SKM-1 (cell line): ENCODE data around the gene TBC1D16.

Source experiments
- DNase-seq: peaks from one replicate; lab custom pipeline; 2025; ENCODE audit not compliant: unreplicated experiment; lab: John Stamatoyannopoulos, UW

The TBC1D16 gene

DNA sequence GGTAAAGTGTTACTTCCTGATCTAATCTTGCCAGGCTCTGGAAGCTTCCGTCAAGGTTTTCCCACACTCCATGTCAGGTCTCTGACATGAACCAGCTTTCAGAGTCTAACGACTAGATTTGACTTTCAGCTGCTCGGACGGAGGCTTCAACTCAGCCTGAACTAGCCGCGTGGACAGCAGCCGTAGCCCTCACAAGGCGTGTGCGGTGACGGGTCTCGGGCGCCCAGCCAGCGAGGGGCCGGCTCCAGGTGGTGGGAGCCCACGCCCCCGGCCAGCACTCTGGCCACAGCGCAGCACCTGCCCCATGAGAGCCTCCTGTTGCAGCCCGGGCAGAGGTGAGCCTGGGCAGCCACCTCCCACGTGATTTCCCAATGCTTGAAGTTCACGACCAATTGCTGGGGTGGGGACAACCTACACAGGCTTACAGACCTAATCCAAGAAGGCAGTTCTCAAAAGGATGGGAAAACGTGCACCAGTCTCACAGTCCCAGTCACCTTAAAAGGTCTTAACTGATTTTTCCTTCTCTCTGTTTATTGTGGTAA is 45.5 kb downstream of the TBC1D16 start:
- DNase-seq, result no peak

DNA sequence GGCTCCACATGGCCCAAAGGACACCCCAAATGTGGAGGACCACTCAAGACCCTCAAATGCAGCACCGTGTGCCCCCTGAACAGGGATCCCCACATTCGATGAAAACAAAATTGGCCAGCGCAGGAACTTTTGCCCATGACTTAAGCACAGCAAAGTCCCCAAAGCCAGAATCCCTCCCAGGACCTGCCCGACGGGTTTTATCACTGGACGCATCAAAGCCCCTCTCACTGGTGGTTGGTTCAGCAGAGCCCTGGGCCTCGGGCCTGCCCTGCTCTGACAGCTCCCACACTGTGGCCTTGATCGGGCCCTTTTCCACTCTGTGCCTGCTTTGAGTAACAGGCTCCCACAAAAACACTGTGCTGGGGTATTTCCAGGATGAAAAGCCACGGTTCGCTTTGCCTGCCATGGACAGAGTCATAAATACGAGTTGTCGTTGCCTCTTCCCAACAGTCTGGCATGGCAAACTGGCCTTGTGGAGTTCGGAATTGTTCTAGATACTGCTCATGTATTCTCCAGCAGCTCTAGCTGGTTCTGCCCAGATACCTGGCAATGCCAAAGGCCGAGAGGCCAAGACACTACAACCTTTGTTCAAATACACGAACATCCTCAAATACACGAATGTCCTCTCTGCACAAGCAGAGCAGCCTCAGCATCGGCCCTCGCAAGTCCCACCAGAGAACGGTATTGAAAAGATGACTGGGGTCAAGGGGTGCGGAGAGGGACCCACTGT is 46.4 kb downstream of the TBC1D16 start:
- no peak for DNase-seq

DNA sequence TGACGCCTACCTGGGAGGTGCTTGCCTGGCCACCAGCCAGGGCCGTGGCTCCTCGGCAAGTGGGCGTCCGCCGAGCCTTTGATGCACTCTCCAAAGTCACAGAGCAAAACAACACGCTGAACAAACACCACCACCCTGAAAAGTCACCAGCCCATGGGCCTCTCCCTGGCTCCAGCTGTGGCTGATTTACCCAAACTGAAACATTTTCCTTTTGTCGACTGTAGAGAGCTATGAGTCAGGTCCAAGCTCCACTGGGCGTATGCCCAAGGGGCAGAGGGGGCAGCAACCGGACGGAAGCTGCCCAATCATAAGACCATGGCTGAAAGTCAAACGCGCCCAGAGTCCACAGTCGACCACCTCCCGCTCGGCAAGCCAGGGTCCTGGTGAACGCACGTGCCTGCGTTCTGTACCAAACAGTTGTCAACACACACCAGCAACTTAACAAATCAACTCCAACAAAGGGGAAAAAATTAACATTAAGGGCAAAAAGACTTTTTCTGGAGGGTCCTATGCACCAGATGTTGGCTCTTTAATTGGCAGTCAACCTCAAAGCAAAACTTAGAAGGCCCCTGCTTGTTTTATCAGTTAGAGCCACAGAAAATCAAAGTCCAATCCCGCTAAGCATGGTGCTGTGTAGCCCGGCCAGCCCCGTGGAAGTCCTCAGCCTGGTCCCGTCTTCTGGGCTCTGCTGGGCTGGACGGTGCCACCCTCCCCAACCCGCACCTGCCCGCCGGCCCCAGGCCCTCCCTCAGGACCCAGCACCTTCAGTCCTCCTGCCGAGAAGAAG is 47.3 kb downstream of the TBC1D16 start:
- DNase-seq, result no peak

GRCh38 chr17:79987935-79988184 is 47.8 kb downstream of the TBC1D16 start:
- DNase-seq, result no peak

GRCh38 chr17:79987187-79987934 is 48.3 kb downstream of the TBC1D16 start:
- DNase-seq, result no peak

GRCh38 chr17:79986411-79987186 is 49.1 kb downstream of the TBC1D16 start:
- no peak for DNase-seq

DNA sequence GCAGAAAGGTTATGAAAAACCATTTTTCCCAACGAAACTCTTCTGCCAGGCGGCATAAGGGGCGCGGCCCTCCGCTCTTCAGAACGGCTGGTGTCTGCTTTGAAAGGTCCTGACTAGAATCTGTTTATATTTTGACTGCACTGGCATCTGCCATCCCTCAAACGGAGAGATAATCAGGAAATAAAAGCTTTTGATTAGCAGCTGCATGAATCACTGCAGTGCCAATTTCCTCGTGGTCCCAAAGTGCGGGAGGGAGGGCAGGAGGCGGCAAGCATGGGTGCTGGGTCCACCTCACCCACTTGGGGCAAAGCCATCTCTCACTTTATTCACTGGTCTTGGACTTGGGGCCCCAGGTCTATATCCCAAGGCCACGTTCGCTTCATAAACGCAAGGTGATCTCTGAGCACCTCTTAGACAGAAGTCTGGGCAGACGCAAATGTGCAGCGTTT is 49.7 kb downstream of the TBC1D16 start:
- no peak for DNase-seq

- no peak for DNase-seq
These were observed 50.2 kb downstream of the TBC1D16 start for GRCh38 chr17:79985361-79985942.

GRCh38 chr17:79984877-79985276 is 50.8 kb downstream of the TBC1D16 start:
- DNase-seq, result no peak

- no peak for DNase-seq
These were observed 51.4 kb downstream of the TBC1D16 start for GRCh38 chr17:79984045-79984840.

DNA sequence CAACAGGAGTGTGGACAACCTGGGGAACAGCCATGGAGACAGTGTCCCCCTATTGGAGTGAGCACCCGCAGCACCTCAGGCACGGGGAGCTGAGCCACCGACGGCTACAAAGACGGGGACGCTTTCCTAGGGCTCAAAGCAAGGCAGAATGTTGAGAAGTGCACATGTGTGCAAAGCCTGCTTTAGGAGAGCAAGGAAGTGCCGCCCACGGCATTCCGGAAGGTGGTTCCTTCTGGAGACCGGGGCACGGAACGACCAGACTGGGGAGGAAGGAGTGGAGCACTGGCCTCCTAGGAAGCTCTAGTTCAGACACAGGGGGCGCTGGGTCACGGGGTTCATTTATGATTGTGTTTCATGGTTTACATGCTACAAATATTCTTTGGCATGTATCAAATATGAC is 52.2 kb downstream of the TBC1D16 start:
- DNase-seq, result no peak

- no peak for DNase-seq
These were observed 52.7 kb downstream of the TBC1D16 start for GRCh38 chr17:79982986-79983385.

DNA sequence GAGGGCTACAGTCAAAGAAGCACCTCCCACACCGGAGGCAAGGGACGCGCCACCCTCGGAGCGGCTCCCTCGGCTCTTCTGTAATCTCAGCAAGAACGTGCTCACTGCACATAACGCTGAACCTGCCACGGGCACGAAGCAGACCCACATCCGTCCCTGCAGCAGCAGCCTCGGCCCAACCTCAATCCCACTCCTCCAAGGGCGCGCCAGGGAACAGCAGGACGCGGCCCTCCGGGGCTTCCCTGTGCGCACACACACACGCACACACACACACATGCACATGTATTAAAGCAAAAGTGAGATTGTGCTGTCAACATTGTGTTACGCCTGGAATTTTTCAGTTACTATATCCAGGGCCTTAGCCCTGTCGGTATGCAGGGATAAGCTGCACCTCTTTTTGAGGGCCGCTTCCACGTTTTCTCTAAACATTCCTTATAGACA is 54.0 kb downstream of the TBC1D16 start:
- no peak for DNase-seq

DNA sequence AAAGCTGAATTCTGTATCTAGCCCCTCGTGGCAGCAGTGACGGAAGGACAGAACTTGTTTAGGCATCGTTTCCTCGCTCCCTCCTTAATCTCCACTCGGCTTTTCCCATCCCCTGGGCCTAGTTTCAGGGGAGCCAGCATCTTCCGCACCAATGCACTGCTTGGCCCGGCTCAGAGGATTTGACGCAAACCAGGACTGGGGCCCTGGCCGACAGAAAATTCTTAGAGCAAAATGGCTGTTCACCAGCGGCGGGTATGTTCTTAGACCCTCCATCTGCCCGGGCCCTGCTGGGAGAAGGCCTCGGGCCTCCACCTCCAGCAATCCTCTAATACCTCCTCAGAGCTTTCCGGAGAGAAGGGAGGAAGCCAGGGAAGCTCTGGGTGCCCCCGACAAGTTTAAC is 54.6 kb downstream of the TBC1D16 start:
- DNase-seq, result no peak

DNA sequence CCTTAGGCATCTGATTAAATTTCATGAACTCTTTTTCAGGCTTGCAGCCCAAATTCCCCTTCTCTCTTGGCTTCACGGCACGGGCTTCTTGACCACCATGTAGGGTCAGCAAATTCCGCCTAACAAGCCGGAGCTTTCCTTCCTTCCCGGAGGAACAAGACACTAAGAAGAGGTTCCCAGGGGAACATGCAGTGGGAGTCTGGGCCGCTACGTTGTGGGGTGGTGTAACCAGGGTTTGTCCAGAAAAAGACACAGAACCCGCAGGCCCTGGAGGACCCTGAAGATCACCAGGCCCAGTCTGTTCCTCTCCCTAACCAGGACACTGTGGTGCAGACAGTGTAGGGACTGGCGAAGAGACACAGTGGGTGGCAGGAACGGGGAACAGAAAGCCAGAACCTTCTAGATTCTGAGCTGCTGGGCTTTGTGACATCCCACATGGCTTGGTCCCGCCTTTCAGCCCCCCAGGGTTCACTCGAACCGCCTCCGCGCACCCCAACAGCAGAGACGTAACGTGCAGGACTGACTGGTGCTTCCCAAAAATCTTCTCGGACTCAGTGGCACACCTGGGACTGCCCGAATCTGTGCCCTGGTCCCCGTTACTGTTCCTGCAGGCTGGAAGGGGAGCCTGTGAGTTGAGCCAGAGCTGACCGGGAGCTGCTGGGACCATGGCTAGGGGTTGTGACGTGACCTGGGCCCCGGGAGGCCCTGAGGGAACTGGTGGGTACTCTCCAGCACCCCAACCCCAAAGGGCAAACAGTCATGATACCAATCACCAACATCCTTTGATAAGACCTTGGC is 55.2 kb downstream of the TBC1D16 start:
- DNase-seq, result no peak

- DNase-seq, result no peak
These were observed 55.9 kb downstream of the TBC1D16 start for GRCh38 chr17:79979816-79980215.

DNA sequence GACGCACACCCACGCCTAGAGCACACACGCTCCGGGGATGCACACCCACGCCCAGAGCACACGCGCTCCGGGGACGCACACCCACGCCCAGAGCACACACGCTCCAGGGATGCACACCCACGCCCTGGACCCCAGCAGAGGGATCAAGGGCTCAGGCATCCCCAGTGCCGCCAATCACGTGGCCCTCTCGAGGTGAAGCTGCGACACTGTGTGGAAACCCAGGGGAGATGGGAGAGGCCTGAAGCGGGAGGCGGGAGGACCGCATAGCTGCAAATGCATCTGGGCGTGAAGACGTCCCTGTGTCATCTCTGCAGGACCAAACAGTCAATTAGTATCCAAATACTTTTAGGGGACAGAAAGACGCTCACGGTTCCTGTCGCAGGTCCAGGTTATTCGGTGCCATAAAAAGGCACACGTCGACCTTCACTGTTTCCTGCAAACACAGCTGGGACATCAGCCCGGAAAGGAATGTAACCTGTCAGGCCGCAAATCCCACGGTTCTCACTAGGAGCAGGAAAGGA is 56.4 kb downstream of the TBC1D16 start:
- DNase-seq, result no peak

DNA sequence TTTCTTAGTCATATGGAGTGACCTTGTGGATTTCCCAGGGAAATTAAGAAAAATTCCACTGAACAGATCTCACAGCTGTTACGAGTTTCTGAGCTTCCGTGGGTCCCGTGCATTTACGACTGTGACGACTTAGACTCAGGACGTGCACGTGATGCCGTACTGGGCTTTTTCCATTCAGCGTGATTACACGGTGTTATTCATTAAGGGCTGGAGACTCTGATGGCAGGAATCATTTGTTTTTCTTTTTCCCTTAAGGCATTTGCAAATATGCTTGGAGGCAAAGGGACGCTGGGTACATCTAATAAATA is 57.2 kb downstream of the TBC1D16 start:
- no peak for DNase-seq
